T-helper 2 cell (primary cell): ENCODE data around the gene CELSR1.

ENCODE experiments used
- DNase-seq, 5 experiments: peaks; one replicate each; pipeline versions ENCODE4 v3.0.0 to v3.0.0-alpha.2; 2012 to 2022

Gene CELSR1

GRCh38 chr22:46360097-46360496 lies 177.3 kb downstream of the CELSR1 start:
- no peak for DNase-seq

- no peak for DNase-seq
These were observed 178.1 kb downstream of the CELSR1 start for GRCh38 chr22:46359362-46359761.

GRCh38 chr22:46358766-46359165 lies 178.7 kb downstream of the CELSR1 start:
- no peak for DNase-seq

- DNase-seq: no peak
These were observed 179.5 kb downstream of the CELSR1 start for GRCh38 chr22:46357711-46358520.

- DNase-seq: no peak
These were observed 180.6 kb downstream of the CELSR1 start for GRCh38 chr22:46356496-46357480.

DNA sequence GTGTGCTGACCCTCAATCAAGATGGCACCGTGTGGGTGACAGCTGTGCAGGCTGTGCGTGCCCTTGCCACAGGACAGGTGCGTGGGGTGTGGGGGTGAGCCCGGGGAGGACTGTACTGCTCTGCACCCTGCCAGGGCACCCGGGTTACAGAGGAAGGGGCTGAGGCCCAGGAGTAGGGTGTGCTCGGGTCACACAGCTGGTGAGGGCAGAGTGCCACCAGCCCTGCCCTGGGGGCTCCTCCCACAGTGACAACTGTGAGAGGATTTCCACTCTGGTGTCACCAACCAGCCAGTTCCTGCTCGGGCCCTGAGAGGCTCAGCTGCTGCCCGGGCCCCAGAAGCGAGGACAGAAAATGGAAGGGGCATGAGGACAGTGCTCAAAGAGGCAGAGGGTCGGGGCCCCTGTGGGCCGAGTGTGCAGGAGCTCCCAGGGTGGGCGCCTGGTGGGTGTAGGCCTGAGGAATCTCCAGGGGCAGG lies 181.4 kb downstream of the CELSR1 start:
- DNase-seq: no peak

- DNase-seq: peak in 4 of 5 experiments; percentile 27 to 48 (median 39)
These were observed 181.9 kb downstream of the CELSR1 start for GRCh38 chr22:46355369-46355995.

DNA sequence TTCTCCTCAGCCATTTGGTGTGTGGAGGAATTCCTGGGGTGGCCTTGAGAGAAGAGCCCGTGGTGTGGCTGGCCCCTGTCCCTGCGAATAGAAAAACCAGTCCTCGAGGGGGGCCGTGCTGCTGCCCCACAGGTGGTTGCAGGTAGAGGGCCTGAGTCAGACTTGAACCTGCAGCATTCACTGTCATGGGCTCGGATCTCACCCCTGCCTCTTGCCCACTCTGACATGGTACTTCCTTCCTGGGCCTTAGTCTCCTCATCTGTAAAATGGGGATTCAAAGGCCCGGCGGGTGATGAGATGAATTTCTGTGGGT lies 182.5 kb downstream of the CELSR1 start:
- no peak for DNase-seq

GRCh38 chr22:46354176-46354992 lies 183.0 kb downstream of the CELSR1 start:
- DNase-seq: no peak

- no peak for DNase-seq
These were observed 183.8 kb downstream of the CELSR1 start for GRCh38 chr22:46353483-46354105.

DNA sequence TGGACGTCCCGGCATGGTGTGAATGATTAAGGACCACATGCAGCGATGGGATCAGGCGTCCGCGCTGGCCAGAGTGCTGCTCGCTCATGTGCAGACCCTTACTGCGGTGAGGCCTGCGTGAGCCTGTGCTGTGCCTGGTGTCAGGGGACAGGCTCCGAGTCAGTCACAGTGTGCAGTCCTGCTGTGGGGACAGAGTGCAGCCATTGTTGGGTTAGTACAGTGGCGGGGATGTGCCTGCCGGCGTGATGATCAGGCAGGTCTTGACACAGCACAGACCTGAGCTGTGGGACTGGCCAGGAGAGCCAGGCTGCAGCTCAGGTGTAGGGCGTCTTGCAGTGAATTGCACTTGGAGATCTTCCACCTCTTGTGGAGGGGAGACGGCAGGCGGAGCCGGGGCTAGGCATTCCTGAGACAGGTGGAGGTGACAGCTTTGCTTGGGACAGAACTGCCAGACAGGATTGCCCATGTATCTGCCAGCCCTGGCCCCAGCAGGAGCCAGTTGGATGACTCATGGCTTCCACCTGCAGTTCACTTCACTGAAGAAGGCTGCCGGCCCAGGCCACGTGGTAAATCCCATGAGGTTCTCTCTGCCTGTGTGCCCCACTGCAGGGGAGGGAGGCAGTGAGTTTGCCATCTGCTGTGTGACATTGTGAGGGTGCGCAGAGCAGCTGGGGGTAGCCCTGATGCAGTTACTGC lies 184.6 kb downstream of the CELSR1 start:
- DNase-seq: no peak

DNA sequence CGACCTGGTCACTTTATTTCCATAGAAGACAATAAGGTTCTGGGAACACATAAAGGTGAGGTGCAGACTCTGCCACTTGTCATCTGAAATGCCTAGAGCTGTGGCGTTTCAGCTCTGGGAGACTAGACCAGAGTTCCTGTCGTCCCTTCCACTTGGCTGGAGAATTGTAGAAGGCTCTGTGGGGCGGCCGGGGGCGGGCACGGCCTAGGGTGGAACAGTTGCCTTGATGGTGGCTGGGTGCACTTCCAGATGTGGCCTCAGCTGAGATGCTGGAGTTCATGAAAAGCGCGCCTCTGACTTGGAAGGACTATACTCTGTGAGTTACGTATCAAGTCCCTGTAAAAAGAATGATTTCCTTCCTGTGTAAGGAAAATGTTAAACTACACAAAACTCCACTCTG lies 185.1 kb downstream of the CELSR1 start:
- DNase-seq: no peak

GRCh38 chr22:46351767-46352166 lies 185.7 kb downstream of the CELSR1 start:
- no peak for DNase-seq

- no peak for DNase-seq
These were observed 186.2 kb downstream of the CELSR1 start for GRCh38 chr22:46351131-46351735.

- DNase-seq: no peak
These were observed 186.8 kb downstream of the CELSR1 start for GRCh38 chr22:46350646-46351045.

DNA sequence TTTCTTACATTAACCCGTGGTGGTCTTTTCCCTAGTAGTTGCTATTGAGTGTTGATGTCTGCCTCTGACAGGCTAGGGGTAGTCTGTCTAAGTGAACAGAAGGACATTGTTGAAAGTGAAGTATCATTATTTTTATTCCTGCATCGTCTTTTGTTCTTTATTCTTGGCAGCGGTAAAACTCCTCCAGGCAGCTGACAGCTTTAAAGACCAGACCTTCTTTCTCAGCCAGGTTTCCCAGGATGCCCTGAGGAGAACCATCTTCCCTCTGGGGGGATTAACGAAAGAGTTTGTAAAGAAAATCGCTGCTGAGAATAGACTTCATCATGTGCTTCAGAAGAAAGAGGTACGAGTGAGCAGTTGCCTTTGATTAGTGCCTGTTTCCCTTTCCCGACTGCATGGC lies 187.3 kb downstream of the CELSR1 start:
- no peak for DNase-seq

DNA sequence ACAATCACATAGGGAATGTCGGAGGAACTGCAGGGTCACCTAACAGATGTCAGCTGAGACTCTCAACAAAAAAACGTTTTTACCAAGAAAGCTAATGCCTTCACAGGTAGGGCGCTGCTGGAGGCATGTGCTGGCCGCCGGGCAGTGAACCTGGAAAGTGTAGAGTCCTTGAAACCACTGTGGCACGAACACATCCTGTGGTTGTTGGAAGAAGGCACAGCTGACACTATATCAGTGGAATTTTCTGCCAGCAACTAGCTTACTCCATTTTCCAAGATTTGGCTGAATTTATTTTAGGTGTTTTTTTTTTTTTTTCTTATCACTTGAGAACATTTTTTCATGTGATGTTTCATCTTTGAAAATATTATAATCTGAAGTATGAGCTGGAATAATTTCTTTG lies 187.7 kb downstream of the CELSR1 start:
- DNase-seq: no peak

- DNase-seq: no peak
These were observed 188.2 kb downstream of the CELSR1 start for GRCh38 chr22:46349238-46349637.

- no peak for DNase-seq
These were observed 189.2 kb downstream of the CELSR1 start for GRCh38 chr22:46348099-46348695.

DNA sequence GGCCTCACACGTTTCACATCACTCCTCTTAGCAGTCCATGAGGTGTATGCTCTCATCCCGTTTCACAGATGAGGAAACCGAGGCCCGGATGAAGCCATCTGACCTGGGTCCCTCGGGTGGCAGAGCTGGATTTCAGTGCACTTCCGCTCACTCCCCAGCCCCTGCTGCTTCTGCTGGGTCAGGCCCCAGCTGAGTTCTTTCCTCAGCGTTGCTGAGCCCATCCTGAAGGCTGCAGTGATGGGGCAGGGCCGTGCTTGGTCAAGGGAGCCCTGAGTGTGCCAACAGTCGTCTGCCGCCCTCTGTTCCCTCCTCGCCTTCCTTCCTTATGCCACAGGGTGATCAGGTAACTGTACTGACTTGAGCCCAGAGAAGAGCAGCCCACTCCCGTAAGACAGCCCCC lies 189.8 kb downstream of the CELSR1 start:
- no peak for DNase-seq
